ENCODE measurements around the gene FTCD.
"Not testable (repeated sequence)": the region's sequence is repeated elsewhere in the genome, so short reads cannot be mapped to it uniquely, and the experiment has no call there.

Gene FTCD

GRCh38 chr21:46120301-46121285, 34.8 kb downstream of the FTCD start:
- no peak for DNase-seq

DNA sequence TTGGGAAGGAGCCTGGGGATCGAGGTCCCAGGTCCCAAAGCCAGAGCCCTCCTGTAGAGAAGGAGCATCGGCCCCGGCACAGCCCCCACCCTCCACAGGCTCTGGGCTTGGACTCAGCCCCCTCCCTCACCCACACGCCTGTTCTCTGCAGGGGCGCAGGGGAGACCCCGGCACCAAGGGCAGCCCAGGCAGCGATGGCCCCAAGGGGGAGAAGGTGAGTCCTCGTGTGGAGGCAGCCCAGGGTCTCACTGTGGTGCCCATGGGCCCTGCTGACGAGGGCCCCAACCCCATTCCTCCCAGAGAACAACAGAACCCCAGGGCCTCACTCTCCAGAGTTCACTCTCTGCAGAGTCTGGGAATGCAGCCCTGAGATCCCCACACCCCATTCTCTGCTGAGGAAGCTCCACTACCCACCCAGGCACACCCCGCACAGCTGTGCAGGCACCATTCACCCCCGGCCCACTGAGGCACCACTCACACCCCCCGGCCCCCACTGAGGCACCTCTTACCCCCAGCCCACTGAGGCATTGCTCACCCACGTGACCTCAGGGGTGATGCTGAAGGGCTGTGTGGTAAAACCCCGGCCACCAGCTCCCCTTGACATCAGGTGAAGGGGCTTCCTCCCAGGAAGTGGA, 35.6 kb downstream of the FTCD start:
- DNase-seq: no peak

DNA sequence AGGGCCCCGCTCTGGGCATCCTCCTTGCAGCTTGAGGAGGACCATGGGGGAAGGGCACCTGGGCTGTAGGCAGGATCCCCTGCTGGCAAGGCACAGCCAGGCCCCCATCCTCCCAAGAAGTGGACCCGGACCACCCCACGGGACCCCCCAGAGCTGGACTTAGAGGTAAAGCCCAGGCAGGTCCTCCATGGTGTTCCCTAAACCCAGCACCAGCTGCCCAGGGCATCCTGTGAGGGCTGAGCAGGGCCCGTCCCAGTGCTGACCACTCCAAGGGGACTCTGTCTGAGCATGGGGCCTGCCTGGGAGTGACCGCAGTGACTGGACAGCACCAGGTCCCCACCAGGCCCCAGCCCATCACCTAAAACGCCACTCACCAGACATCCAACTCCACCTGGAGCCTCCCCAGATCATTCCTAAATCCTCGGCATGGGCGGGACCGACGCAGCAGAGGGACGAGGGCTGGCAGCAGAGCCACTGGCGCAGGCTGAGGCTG, 36.2 kb downstream of the FTCD start:
- DNase-seq: no peak

DNA sequence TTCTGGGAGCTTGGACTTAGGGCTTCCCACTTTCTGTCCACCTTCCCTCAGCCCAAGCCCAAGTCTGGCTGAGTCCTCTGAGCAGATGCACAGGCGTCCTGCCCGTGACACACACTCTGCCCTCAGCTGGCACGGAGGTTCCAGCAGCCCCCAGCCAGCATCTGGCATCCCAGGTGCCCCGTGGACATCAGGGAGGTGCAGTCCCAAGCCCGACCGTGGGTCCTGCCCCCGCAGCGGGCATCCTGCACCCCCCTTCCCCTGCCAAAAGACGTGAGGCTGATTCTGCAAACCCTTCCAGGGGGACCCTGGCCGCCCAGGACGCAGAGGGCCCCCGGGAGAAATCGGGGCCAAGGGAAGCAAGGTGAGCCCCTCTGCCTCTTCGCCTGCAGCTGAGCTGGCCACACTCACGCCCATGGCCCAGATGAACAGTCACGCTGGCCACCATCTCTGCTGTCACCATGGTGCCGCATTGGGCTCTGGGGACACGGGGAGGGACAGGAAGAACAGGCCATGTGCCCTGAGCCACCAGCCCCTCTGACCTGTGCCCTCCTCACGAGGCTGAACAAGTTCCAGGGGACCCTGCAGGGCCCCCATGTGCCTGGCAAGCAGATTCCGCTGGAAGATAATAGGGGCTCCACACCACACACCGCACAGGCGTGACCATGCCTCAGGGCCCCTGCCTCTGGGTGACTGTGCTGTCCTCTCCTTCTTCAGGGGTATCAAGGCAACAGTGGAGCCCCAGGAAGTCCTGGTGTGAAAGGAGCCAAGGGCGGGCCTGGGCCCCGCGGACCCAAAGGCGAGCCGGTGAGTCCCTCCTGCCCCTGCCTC, 36.8 kb downstream of the FTCD start:
- DNase-seq: no peak

GRCh38 chr21:46117586-46118315, 37.6 kb downstream of the FTCD start:
- no peak for DNase-seq

DNA sequence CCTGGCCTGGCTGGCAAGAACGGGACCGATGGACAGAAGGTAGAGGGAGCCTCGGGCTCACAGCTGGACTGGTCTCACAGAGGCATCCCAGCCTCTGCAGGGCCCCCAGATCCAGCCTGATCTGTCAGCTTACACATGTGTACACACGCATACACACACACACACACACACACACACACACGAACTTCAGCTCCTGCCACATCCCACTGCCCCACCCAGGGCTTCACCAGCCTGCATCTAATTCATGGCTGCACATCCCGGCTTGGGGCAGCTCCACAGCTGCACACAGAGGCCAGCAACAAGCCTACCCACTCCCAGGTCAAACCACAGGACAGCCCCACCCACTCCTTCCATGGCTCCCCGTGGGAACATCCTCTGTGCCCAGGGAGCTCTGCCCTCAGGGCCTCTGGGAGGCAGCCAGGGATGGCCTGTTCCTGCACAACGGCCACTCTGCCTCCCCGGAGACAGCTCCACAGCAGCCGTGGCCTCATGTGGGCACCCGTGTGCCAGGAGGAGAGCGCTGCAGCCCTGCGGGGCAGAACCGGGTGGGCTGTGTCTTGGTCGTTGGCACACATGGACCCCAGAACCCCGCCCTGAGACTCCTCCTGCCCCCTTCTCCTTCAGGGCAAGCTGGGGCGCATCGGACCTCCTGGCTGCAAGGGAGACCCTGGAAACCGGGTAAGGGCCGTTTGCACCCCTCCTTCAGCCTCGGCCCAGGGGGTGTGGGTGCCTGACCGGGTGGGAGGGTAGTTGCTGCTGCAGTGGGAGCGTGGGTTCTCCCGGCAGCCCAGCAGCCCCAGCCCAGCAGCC, 38.4 kb downstream of the FTCD start:
- DNase-seq: no peak

DNA sequence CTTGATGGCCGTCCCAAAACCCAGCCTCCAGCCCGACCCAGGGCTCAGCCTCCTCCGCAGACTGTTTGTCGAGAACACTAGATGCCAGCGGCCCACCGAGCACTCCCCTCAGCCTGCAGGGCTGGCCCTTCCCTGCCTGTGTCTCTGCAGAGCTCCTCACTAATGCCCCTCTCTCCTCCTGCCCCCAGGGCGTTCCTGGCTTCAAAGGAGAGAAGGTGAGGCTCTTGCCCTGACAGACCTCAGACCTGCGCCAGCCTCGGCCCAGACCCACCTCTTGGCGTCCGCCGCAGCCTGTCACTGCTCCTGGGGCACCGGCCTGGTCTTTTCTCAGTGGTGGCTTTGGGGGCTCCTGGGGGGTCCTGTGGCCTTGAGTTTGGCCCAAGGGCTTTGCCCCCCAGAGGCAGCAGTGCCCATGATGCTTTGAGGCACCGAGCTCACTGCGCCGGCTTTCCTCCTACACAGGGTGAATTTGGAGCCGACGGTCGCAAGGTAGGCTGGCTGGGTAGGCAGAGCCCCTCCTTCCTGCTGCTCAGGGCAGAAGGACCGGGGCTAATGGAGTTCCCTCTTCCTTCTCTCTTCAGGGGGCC, 39.1 kb downstream of the FTCD start:
- DNase-seq: no peak

DNA sequence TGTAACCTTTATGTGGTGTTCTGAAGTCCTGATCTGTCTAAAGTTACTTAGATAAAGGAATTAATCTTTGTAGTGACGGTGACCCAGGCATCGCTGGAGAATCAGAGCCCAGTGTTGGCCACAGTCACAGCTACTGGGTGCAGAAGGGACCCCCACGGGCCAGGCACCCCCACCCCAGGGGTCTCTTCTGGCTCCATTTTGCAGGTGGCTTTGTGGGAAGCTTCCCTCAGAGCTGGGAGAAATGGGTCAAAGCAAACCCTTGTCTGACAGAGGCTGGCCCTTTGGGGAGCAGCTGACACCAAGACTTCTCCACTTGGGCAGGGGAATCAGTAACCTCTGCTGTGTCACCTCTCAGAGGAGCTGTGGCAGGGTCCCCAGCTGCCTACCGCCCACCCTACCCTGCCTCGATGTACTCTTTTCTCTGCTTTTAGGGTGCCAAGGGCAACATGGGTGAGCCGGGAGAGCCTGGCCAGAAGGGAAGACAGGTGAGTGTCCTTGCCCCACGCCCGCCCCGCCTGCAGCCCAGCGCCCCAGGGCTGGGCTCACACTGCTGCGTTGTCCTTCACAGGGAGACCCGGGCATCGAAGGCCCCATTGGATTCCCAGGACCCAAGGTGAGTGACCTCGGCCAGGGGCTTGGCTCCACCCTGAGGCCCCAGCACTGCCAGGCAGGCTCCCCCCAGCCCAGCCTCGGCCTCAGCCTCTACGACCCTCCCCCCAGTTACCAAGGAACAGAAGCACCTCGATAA, 39.8 kb downstream of the FTCD start:
- no peak for DNase-seq

DNA sequence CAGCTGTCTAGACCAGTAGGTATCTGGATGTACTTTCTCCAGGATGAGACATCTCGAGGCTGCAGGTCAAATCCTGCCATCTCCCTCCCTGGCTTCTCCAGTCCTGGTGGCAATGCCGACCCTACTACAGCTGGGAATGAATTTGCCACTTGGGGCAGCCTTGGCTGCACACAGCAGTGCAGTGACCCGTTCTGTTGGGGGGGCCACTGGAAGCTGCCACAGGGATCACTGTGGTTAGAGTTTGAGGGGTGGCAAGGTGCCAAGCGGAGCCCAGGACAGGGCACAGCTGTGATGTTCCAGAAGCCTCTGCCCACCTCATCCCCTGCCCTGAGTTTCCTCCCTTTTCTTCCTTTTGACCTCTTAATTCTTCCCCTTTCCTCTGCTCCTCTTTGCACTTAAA, 40.4 kb downstream of the FTCD start:
- DNase-seq: no peak

- DNase-seq: no peak
These were observed 41.7 kb downstream of the FTCD start for GRCh38 chr21:46113497-46114176.

DNA sequence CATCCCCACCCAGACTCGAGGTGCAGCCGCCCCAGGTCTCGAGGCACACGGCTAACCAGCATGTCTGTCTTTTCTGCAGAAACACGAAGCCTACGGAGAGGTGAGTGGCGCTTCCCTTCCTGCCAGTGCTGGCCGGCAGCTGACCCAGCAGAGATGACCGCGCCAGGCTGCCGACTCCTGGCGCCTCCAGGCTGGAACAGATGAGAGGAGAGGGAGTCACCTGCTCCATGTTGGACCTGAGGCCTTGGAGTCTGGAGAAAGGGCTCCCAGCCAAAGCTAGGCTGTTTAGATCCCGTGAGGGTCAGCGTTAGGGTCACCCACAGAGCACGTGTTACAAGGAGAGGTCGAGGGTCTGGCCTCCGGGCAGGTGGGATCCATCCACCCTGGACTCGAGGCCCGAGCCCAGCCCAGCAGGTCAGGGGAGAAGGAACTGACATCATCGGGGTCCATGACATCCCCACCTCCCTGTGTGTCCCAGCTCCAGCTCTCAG, 42.6 kb downstream of the FTCD start:
- no peak for DNase-seq

GRCh38 chr21:46111857-46112724, 43.3 kb downstream of the FTCD start:
- DNase-seq: no peak

DNA sequence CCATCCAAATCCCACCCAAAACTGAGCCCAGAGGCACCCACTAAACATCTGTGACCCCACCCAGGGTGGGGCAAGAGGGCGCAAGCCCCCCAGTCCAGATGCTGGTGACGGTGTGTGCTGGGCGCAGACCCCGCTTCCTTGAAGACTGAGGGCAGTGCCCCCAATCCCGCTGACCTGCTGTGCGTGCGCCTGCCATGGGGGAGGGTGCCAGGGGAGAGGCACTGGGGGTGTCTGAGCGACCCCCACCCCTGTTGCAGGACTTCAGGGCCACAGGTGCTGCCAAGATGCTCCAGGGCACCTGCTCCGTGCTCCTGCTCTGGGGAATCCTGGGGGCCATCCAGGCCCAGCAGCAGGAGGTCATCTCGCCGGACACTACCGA, 44.2 kb downstream of the FTCD start:
- no peak for DNase-seq

DNA sequence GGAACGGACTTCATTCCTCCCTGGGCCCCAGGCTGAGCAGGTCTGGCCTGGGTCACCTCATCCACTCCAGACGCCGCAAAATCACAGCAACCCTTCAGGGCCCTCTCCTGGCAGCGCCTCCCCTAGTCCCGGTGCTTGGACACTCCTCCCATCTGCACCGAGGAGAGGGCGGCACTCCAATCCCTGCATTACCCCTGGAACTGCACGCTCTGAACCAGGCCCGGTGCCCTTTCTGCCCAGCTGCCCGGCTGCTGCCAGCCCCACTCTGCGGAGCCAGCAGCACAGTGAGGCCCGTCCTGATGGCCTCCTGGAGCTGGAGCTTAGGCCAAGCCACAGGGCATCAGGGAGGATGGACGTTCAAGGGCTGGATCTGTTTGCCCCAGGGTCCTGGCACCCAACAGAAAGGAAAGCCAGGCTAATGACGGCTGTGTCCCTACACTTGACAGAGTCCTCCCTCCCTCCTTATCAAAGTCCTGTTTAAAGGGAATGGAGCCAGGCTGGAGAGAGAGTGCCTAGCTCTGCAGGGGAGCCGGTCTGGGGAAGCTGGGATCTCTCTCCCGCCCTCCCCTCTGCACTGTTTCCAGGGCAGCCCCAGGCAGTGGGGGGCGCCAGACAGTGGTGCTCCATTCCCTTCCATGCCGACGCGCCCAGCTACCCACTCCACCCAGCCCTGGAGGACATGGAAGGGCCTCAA, 44.7 kb downstream of the FTCD start:
- no peak for DNase-seq

GRCh38 chr21:46109313-46110221, 45.8 kb downstream of the FTCD start:
- DNase-seq: no peak

- no peak for DNase-seq
These were observed 46.5 kb downstream of the FTCD start for GRCh38 chr21:46108827-46109312.

- DNase-seq: not testable (repeated sequence)
These were observed 48.0 kb downstream of the FTCD start for GRCh38 chr21:46107376-46107775.
